22Rv1 (cell line): ENCODE data around the gene XXYLT1.

Experiments used
- CTCF ChIP-seq: fragments of 450-650 bp; IDR thresholded peaks from 2 replicates; pipeline ENCODE4 v1.5.1; 2017; ENCODE audit warnings: mild to moderate bottlenecking
- ZFX ChIP-seq: fragments of 450-650 bp; IDR thresholded peaks from 2 replicates; pipeline ENCODE4 v1.6.1; 2017; ENCODE audit warnings: antibody characterized with exemption, borderline replicate concordance

DNA sequence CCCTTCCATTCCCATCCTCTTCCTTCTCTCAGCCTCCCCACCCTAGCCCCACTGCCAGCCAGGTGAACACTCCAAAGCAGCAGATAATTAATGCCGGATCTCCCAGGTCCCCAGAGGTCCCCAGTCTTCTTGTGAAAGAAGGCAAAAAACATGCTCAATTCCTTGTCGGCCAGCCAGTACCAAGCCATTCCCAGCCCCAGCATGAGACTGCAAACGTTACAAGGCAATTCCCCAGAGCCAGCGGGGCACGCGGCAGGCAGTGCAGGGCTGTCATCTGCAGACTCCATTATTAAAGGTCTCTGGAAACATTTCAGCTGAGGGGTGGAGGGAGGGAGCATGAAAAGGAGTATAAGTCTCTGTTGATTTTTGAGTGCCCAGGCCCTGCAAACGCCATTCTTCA, 117.8 kb downstream of the XXYLT1 start:
- TF ChIP-seq CTCF, result no peak
- TF ChIP-seq ZFX, result no peak
